HepG2 (cell line): Measurements from ENCODE around the gene CPSF7. TPM values are rescaled to one million over a fixed set of nuclear protein-coding genes. Genes with fewer than 3 reads are reported as not detected.

Source experiments
- CREB3 ChIP-seq: sonication (generic); formaldehyde crosslinking; IDR thresholded peaks from 2 replicates; pipeline ENCODE4 v1.5.0; 2020; ENCODE audit warnings: missing genetic modification reagents
- ELF3 ChIP-seq: IDR thresholded peaks from 2 replicates; pipeline ENCODE4 v1.6.1; 2016; ENCODE audit warnings: missing genetic modification reagents, missing compliant biosample characterization
- GPBP1L1 ChIP-seq: sonication (generic); formaldehyde crosslinking; IDR thresholded peaks from 2 replicates; pipeline ENCODE4 v1.5.0; 2020; ENCODE audit warnings: mild to moderate bottlenecking, missing genetic modification reagents
- KDM3A ChIP-seq: IDR thresholded peaks from 2 replicates; pipeline ENCODE4 v1.6.1; 2018; ENCODE audit warnings: low read depth, missing compliant biosample characterization
- KDM5B ChIP-seq: sonication (generic); formaldehyde crosslinking; IDR thresholded peaks from 2 replicates; pipeline ENCODE4 v1.4.0; 2020; ENCODE audit warnings: missing genetic modification reagents, mild to moderate bottlenecking, borderline replicate concordance
- MLX ChIP-seq: IDR thresholded peaks from 2 replicates; pipeline ENCODE4 v1.6.1; 2016
- MTA3 ChIP-seq: sonication (generic); formaldehyde crosslinking; IDR thresholded peaks from 2 replicates; pipeline ENCODE4 v1.4.0; 2020; ENCODE audit warnings: missing genetic modification reagents
- NFATC3 ChIP-seq: sonication (generic); formaldehyde crosslinking; IDR thresholded peaks from 2 replicates; pipeline ENCODE4 v1.5.1; 2020; ENCODE audit warnings: mild to moderate bottlenecking, missing genetic modification reagents
- NFE2L2 ChIP-seq: fragments of 150-350 bp; IDR thresholded peaks from 2 replicates; pipeline ENCODE4 v1.6.1; 2014; ENCODE audit warnings: low read length
- SIN3B ChIP-seq: fragments of 150-350 bp; IDR thresholded peaks from 2 replicates; pipeline ENCODE4 v1.6.1; 2014; ENCODE audit warnings: low read length
- SP4 ChIP-seq: sonication (generic); formaldehyde crosslinking; IDR thresholded peaks from 2 replicates; pipeline ENCODE4 v1.8.1; 2023; ENCODE audit warnings: mild to moderate bottlenecking, missing genetic modification reagents
- ZEB1 ChIP-seq: IDR thresholded peaks from 2 replicates; pipeline ENCODE4 v1.6.1; 2012; ENCODE audit warnings: mild to moderate bottlenecking, low read depth, inconsistent platforms; ENCODE audit not compliant: insufficient replicate concordance
- ZNF230 ChIP-seq: sonication (generic); formaldehyde crosslinking; IDR thresholded peaks from 2 replicates; pipeline ENCODE4 v1.4.0; 2020; ENCODE audit warnings: mild to moderate bottlenecking, missing genetic modification reagents
- ZNF253 ChIP-seq: sonication (generic); formaldehyde crosslinking; IDR thresholded peaks from 2 replicates; pipeline ENCODE4 v1.8.0; 2022; ENCODE audit warnings: mild to moderate bottlenecking, missing genetic modification reagents, borderline replicate concordance
- ZNF431 ChIP-seq: sonication (generic); formaldehyde crosslinking; IDR thresholded peaks from 2 replicates; pipeline ENCODE4 v1.9.0; 2022; ENCODE audit warnings: missing genetic modification reagents, low read depth, mild to moderate bottlenecking, borderline replicate concordance
- ZNF496 ChIP-seq: sonication (generic); formaldehyde crosslinking; IDR thresholded peaks from 2 replicates; pipeline ENCODE4 v1.8.1; 2023; ENCODE audit warnings: mild to moderate bottlenecking, moderate library complexity, missing genetic modification reagents; ENCODE audit not compliant: insufficient replicate concordance
- ZNF556 ChIP-seq: sonication (generic); formaldehyde crosslinking; IDR thresholded peaks from 2 replicates; pipeline ENCODE4 v1.4.0; 2020; ENCODE audit warnings: mild to moderate bottlenecking, missing genetic modification reagents, borderline replicate concordance
- ZNF772 ChIP-seq: sonication (generic); formaldehyde crosslinking; IDR thresholded peaks from 2 replicates; pipeline ENCODE4 v1.5.0; 2020; ENCODE audit warnings: mild to moderate bottlenecking, missing genetic modification reagents
- polyA plus RNA-seq, 8 experiments: library from polyadenylated mRNA; depleted of rRNA in 3 of 8; stranded (reverse) in 7 of 8; unstranded in 1 of 8; fragments of >200 nt; fragmentation: Illumina TruSeq in 4 of 8; extraction: Trizol in 4 of 8; gene quantifications; 2 replicates each; pipeline versions ENCODE4 v1.2.1 to v1.2.3, GENCODE V29; 2011 to 2016; ENCODE audit warnings: low read depth in 4 of 8, missing spikeins in 1 of 8, mixed read lengths in 1 of 8; ENCODE audit not compliant: insufficient read depth in 1 of 8
- total RNA-seq, 5 experiments: library from RNA; depleted of rRNA; stranded (reverse); fragments of >200 nt; fragmentation: Illumina TruSeq; extraction: Trizol; gene quantifications; 2 replicates each; pipeline ENCODE4 v1.2.3, GENCODE V29; 2016; ENCODE audit warnings: low read depth in 1 of 5
- TF ChIP-seq, protein P1 (sequence below): sonication (generic); formaldehyde crosslinking; conservative IDR thresholded peaks from 2 replicates; pipeline ENCODE4 v1.4.0; 2020; ENCODE audit warnings: mild to moderate bottlenecking, missing genetic modification reagents, moderate library complexity

CPSF7 gene
- total and polyA plus RNA-seq, 2 of the 13 experiments (the other 11 are each of a cell fraction or from before 2014, with no cell fraction given), result 34.1 to 36.8 TPM

GRCh38 chr11:61361741-61362541, 67.8 kb downstream of the CPSF7 start, which contains the start of the genes CYB561A3 and TMEM138 (continued):
- TF ChIP-seq KDM5B (CRISPR knock-in tag) (peak; percentile 94), ZNF496 (CRISPR knock-in tag) (no peak), KDM3A (CRISPR knock-in tag) (peak; percentile 25; the same call in 1 of the 2 replicates), ZNF230 (peak; percentile 69; the same call in 1 of the 2 replicates), MTA3 (CRISPR knock-in tag) (no peak), ZNF431 (no peak), ZNF253 (CRISPR knock-in tag) (peak; percentile 75; the same call in 1 of the 2 replicates), ZNF772 (CRISPR knock-in tag) (peak; percentile 11), MLX (peak; percentile 9; the same call in 1 of the 2 replicates), GPBP1L1 (CRISPR knock-in tag) (no peak), SIN3B (no peak), CREB3 (CRISPR knock-in tag) (0 out of 2 replicates have a peak, but pooled peaks have one; percentile 48), ZNF556 (CRISPR knock-in tag) (peak; percentile 81; the same call in 1 of the 2 replicates), SP4 (CRISPR knock-in tag) (peak; percentile 79), ELF3 (CRISPR knock-in tag) (peak; percentile 82), NFATC3 (CRISPR knock-in tag) (peak; percentile 70), ZEB1 (no peak), NFE2L2 (no peak)
- TF ChIP-seq, protein P1, sequence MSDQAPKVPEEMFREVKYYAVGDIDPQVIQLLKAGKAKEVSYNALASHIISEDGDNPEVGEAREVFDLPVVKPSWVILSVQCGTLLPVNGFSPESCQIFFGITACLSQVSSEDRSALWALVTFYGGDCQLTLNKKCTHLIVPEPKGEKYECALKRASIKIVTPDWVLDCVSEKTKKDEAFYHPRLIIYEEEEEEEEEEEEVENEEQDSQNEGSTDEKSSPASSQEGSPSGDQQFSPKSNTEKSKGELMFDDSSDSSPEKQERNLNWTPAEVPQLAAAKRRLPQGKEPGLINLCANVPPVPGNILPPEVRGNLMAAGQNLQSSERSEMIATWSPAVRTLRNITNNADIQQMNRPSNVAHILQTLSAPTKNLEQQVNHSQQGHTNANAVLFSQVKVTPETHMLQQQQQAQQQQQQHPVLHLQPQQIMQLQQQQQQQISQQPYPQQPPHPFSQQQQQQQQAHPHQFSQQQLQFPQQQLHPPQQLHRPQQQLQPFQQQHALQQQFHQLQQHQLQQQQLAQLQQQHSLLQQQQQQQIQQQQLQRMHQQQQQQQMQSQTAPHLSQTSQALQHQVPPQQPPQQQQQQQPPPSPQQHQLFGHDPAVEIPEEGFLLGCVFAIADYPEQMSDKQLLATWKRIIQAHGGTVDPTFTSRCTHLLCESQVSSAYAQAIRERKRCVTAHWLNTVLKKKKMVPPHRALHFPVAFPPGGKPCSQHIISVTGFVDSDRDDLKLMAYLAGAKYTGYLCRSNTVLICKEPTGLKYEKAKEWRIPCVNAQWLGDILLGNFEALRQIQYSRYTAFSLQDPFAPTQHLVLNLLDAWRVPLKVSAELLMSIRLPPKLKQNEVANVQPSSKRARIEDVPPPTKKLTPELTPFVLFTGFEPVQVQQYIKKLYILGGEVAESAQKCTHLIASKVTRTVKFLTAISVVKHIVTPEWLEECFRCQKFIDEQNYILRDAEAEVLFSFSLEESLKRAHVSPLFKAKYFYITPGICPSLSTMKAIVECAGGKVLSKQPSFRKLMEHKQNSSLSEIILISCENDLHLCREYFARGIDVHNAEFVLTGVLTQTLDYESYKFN (CRISPR knock-in tag), result peak; percentile 58; the same call in 1 of the 2 replicates
